ENCODE measurements around the gene LDLRAP1.

The LDLRAP1 gene

GRCh38 chr1:25543425-25544242 is at the start of gene LDLRAP1:
TSS of gene LDLRAP1 (plus strand) at chr1:25543606. CDS start at chr1:25543699, 93 bp downstream.
- peak; percentile 85 for DNase-seq

- DNase-seq, result no peak
Observed at GRCh38 chr1:25494952-25495351, 48.5 kb upstream of the LDLRAP1 start.

GRCh38 chr1:25500694-25501093 is 42.7 kb upstream of the LDLRAP1 start:
- DNase-seq, result no peak

- no peak for DNase-seq
Observed at GRCh38 chr1:25501235-25502058, 42.0 kb upstream of the LDLRAP1 start.

GRCh38 chr1:25502957-25503356 is 40.4 kb upstream of the LDLRAP1 start:
- DNase-seq, result no peak

- DNase-seq, result peak; percentile 82
Observed at GRCh38 chr1:25503551-25504426, 39.6 kb upstream of the LDLRAP1 start.

- peak; percentile 47 for DNase-seq
Observed at GRCh38 chr1:25504706-25505595, 38.5 kb upstream of the LDLRAP1 start.

GRCh38 chr1:25505656-25506385 is 37.6 kb upstream of the LDLRAP1 start:
- peak; percentile 52 for DNase-seq

- DNase-seq, result peak; percentile 58
Observed at GRCh38 chr1:25506566-25507463, 36.6 kb upstream of the LDLRAP1 start.

GRCh38 chr1:25513666-25514065 is 29.7 kb upstream of the LDLRAP1 start:
- DNase-seq, result no peak

GRCh38 chr1:25515033-25515432 is 28.4 kb upstream of the LDLRAP1 start:
- no peak for DNase-seq

GRCh38 chr1:25516686-25517085 is 26.7 kb upstream of the LDLRAP1 start:
- no peak for DNase-seq

- DNase-seq, result no peak
Observed at GRCh38 chr1:25517476-25518394, 25.7 kb upstream of the LDLRAP1 start.

- DNase-seq, result no peak
Observed at GRCh38 chr1:25519624-25520023, 23.8 kb upstream of the LDLRAP1 start.

- DNase-seq, result peak; percentile 85
Observed at GRCh38 chr1:25520446-25521061, 22.9 kb upstream of the LDLRAP1 start.

- no peak for DNase-seq
Observed at GRCh38 chr1:25522031-25522655, 21.3 kb upstream of the LDLRAP1 start.

GRCh38 chr1:25523542-25523941 is 19.9 kb upstream of the LDLRAP1 start:
- no peak for DNase-seq

Data from activated CD8-positive, alpha-beta memory T cell treated with anti-CD3 and anti-CD28 coated beads for 24 hours (primary cell).